ENCODE measurements around the gene WWOX.

The WWOX gene

DNA sequence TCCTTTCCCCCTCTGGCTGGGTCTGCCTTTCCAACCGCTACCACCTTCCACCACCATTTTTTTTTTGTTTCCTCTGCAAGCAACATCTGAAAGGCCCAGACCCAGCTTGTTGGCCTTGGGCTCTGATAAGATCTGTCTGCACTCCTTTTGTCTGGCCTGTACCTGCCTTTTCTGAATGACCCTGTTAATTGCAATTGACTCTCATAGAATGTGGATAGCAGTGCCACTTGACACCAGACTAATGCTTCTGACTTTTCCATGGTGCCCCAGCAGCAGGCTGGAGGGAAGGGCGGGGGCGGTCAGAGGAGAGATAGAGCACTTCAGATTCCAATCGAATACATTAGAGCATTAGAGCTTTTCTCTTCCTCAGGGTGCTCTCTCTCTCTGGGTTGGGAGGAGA lies 538.9 kb downstream of the WWOX start:
- DNase-seq: no peak

DNA sequence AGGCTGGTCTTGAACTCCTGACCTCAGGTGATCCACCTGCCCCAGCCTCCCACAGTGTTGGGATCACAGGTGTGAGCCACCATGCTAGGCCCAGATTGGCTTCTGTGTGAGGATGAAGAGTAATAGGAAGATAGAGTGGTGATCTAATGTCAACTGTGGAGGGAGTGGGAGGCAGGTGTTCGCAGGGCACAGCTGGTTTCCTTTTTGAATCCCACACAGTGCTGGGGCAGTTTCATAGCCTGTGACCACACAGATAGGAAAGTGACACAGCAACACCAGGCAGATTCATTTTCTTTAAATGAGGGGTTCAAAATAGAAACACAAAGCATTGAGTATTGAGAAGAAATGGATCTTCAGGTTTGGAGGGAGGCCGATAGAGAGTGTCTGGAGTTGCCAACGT lies 540.3 kb downstream of the WWOX start:
- peak in 1 of 2 experiments; percentile 13 for DNase-seq

DNA sequence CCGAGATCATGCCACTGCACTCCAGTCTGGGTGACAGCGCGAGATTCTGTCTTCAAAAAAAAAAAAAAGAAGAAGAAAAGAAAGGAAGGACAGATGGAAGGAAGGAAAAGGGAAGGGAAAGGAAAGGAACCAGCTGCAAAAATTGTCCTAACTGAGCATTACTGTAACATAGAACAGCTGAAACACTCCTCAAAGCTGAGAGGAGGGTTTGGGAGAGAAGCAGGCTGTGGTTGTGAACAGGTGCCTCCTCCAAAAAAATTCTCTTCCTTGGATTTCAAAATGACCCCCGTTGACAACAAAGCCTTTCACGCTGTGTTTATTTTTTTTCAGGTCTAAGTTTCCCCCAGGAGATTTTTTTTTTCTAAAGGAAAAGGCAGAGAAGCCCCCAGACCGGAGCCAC lies 541.4 kb downstream of the WWOX start:
- DNase-seq: no peak

DNA sequence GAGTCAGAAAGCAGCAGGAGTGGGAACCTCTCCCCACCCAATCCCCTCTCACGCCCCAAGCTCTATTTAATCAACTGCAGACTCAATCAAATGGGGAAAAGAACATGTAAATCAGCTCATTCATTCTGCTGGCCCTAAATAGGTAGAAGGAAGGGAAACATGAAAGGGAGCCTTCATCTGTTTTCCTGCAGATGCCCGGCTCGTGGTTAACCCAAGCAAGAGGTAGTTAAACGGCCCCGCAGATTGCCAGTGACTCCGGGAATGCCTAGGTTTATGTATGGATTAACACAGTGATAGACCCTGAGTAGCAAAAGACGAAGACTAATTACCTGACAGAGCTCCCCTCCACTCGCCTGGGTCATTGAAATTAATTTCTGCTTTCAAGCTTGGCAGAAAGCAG lies 542.0 kb downstream of the WWOX start:
- DNase-seq: no peak

DNA sequence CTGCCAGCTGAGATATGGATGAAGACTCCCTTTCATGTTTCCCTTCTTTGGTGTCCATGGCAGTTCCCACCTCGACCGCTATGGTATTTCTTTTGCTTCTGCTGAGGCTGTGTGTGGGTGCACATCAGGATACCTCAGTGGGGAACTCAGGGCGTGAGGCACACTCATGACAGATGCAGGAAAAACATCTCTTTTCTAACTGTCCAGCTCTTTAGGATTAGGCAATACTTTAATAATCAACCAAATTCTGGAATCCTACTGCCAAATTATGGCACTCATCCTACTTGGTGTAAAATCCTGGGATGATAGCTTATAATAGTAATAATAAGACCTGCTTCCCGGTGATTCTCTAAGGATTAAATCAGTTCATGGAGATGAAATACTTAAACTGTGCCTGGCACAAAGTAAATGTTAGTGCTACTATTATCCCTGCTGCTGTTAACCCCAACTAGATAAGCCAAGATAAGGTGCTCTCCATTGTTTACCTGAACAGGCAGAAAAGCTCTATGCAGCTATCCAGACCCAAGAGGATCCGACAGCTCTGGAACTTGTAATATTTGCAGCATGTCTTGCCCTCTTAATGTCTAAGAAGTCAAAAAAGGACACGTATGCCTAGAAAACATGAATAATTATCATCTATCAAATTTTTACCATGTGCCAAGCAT lies 543.3 kb downstream of the WWOX start:
- no peak for DNase-seq

DNA sequence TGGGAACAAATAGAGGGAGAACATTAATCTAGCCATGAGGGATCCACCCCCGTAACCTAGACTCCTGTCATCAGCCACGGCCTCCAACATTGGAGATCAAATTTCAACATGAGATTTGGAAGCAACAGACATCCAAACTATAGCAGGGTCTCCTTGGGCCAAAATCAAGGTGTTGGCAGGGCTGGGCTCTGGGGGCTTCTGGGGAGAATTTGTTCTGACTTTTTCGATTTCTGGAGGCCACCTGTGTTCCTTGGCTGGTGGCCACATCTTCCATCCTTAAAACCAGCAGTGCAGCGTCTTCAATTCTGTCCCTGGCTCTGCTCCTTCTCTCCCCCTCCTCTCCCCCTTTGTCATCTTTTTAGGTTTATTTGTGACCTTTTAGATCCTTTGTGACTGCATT lies 546.2 kb downstream of the WWOX start:
- DNase-seq: no peak

DNA sequence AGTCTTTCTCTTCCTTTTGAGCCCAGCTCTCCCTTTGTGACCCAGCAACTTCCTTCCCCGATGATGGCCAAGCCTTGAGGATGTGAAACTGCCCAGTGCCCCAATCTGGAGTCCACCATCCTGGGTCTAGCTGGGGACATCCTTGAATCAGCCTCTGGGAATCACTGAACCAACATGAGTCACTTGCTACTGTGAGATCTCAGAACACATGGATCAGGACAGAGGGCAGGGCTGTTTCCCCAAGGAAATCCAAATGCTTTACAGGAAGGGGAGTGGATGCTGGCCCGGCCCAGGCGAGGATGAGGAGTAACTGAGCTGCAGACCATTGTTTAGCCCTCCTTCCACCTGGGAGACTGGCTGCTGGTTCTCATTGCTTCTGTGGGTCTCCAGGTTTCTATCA lies 547.6 kb downstream of the WWOX start:
- DNase-seq: no peak

DNA sequence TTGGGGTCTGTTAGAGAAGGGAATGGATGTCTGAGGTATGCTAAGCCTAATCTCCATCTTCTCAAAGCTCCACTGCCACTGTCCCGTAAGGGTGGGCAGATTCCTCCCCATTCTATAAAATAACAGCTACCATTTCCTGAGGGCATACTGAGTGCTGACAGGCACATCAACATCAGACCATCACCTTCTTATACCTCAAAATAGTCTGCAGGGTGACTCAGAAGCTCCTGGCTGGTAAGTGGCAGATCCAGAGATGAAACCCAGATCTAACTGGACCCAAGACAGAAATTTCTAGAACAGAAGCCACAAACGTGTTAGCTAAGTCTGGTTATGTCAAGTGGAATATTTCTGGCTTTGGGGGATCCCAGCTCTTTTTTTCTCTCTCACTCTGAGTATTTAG lies 548.0 kb downstream of the WWOX start:
- DNase-seq: no peak

DNA sequence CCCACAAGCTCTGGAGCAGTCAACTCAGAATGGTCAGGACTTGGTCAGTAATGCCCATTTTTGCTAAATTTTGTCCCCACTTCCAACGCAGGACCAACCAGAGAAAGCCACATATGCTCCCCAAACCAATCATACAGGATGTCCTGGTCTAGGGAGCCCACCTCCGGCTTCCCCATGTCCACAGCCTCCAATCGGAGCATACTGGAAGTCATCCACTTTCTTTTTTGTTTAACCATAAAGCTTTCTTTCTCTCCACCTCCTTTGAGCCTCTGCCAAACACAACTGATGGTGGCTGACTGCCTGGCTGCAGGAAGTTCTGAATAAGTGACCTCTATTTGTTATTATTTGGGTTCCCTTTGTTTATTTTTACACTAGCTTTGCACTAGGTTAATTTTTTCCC lies 549.1 kb downstream of the WWOX start:
- DNase-seq: no peak

DNA sequence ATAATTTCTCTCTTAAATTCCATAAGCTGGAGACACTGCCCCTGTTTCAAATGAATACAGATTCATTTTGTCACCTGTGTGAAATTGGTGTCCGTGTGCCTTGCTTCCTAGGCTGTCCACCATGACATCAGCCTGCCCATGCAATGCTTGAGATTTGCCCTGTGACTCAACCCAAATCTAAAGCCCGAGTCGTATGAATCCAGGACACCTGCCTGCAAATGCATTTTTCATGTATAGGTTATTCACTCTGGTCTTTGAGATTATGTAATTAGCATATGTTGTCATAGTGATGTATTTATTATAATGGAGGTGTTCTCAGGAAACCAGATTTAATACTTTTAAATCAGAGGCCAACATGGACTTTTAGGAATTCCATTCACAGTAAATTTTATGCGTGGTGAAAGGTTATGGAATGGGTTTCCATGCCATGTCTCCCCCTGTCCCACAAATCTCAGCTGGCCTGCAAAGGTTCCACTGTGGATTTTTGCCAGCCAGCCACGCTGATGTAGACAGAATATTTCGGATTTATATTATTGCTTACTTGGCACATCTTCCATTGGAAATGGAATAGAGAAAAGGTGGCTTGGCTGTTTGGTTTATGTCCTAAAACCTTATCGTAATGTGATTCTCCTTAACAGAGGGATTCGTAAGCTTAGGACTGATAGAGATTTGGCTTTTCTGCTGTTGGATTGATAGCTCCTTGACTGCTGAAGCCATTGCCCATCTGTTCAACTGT lies 551.1 kb downstream of the WWOX start:
- no peak for DNase-seq

DNA sequence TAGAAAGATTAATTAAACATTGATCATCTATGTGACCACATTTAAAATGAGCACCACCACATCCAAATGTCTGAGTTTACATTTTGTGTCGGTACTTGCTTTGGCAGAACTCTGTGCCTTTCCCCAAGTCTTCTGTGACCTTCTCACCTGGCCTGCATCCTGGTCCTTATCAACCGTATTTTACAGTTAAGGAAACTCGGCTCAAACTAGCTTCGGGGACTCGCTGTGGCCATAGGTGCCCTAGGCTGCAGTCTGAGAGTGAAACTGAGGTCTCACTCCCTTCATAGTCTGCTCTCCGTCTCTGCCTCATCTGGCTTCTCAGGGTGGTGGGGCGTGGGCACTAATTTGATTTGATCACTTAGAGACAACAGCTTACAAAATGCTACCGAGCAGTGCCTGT lies 555.5 kb downstream of the WWOX start:
- DNase-seq: no peak

DNA sequence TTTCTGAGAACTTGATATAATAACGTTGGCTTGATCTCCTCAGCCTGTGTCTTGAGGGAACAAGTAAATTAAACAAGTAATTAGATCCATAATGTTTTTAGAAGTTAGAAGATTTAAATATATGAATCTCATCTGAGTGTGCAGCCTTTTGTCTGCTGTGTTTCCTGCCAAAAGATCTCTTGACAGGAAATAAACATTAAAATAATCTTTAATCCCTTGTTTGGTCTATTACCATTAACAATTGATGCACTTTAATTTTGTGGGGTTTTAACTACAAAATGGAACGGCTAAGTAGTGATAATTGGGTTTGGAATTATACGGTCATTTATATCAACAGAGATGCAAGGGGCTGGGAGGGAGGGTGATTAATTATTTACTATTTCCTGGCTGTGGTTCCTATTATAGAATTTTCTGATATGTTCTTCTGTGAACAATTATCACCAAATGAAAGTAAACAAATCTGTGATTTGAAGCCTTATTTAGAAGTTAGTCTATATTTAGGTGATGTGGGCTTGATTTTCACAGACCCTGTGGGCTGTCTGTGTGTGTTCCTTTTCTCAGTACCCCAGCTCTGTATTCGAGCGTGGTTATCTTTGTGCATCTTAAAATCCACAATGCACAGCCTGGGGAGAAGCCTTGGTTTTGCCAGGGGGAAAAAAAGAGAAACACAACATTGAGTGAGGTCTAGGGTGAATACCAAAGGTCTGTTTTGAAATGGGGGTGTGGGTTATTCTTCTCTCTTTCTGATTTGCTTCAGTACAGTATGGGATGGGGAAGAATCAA lies 556.1 kb downstream of the WWOX start:
- no peak for DNase-seq

DNA sequence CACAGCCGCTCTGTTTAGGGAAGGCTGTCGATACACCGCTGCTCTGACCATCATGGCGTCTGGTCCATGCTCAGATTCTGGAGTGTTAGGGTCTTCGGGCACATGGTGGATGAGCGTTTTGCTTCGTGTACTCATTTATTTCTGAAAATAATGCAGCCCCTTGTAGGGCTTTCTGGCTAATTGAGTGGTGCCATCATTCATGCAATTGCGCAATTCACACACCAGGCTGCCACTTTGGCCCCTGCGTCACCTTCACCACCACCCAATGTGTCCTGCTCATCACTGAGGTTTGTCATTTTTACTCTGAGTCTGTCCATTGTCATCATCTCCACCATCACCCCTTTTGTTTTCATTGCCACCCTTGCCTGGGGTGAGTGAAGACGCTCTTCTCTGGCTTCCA lies 557.4 kb downstream of the WWOX start:
- no peak for DNase-seq

DNA sequence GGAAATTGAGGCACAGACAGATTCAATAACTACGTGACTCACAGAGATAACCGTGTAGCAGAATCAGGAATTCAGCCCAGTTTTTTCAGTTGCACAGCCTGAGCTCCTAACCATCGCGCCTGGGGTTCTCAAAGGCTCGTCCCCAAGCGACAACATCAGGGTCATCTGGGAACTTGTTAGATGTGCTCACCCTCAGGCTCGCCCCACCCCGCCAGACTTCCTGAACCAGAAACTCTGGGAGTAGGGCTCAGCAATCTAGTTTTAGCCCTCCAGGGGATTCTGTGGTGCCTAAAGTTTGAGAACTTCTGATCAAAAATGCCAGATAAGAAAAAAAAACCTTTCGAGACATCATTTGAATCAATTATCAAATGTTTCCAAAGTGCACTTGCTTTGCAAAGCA lies 559.8 kb downstream of the WWOX start:
- DNase-seq: no peak

DNA sequence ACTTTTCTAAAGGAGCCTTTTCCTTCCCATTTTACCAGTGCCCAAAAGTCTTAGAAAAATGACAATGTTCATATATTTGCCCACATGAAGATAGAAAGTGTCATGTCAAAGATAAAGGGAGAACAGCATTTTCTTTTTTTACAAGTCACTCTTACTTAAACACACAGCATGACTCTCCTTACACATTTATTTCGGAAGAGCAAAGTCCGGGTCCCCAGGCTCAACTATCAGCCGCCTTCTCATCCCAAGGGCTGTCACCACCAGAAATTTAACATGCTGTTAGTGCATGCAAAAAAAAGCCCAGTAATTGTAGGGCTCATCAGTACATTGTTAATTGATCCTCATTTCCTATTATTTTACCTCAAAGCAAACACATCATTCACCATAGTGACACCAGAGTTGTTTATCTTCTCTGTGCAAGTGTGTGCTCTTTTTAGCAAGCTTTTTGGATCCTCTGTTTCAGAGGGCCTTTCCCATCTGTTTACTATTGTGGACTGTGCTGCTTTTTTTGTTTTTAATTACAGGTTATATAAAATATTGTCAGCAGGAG lies 560.3 kb downstream of the WWOX start:
- no peak for DNase-seq

DNA sequence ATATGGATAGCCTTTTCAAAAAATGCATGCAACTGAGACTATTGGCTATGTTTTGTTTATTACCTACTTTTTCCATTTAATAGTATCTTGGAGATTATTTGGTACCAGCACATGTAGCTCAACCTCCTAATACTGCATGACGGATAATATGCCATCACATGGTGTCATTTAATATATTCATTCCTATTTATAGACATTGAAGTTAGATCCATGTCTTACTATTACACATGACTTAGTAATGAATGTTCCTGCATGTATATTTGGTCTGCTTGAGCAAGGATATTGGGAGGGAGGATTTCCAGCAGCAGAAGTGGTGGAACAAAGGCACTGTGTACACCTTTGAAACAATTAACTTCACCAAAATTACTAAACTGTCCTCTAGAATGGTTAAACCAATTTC lies 561.3 kb downstream of the WWOX start:
- no peak for DNase-seq

DNA sequence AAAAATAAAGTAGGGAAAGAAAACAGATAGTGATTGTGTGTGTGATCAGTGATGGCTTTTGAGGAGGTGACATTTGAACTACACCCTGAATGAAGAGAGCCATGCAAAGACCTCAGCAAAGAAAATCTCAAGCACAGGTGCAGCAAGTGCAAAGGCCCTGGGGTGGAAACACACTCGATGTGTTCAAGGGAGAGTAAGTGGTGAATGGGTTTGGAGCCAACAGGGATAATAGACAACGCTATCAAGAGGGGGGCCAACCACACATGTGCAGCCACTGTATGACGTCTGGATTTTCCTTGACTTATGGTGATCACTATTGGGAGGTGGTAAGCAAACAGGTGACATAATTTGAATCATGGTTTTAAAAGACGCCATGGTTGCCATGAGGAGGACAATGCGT lies 564.2 kb downstream of the WWOX start:
- DNase-seq: no peak

DNA sequence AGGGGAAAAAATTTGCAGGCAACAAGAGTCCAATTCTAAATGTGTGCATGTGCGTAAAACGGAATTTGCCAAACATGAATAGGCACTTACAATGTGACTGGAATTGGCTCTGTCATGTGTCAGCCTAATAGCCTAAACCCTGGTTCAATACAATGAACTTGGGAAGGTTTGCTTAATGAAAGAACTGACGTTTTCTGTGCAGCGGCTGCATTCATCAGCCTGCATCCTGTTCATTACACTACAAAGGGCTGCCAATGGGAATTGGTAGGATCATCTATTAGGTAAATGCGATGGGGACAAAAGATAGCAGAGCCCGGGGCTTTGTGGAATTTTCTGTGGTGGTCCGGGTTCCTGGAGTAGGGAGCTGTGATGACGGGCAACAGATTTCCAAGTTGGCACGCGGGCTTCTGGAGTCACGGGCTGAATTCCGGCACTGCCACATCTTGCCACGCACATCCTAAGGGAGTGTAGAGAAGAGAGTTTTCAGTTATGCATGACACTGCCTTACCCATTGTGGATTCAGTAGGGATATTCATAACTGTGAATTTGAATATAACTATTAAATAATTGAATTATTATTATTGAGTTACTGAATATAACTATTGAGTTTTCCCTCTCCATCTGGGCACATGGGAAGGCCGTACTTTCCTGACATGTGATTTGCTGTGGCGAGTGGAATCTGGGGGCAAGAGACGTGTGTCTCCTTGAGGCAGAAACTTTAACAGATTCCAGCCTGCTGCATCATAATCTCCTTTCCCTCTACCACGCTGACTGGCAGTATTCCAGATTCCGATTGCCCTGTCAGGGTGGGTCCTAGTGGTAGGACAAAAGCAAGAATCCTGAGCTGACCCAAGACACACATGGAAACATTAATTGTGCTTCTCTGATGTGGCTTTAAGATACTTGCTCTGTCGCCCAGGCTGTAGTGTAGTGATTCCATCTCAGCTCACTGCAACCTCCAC lies 565.6 kb downstream of the WWOX start:
- DNase-seq: no peak

DNA sequence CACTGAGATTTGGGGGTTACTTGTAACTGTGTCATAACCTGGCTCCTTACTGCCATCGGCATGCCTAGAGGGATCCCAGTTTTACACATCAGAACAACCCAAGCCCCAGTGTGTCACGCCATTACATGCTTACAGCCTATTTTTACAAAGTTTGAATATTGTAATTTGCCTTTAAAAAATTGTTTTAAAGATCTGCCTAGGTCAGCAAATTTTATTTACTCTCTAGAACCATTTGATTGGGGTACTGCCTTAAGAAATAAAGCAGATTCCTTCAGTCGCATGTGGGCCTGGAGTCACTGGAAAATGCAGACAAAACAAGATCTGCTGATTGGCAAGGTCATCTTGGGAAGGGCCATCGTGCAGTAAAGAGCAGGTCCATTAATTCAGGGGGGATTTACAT lies 566.9 kb downstream of the WWOX start:
- DNase-seq: no peak

DNA sequence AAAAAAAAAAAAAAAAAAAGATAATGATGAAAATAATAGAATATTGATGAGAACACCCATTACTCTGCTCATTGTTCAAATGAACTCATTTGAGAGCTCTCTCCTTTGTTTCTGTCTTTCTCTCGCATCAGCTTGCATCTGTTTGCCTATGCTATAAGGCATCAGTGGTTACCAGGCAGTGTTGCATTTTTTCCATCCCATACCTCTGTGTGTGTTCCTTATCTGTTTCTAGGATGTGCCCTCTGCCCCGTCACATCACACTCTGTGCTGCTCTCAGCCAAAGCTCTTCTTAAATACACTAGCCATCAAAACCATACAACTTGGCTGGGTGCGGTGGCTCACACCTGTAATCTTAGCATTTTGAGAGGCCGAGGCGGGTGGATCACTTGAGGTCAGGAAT lies 568.2 kb downstream of the WWOX start:
- no peak for DNase-seq

DNA sequence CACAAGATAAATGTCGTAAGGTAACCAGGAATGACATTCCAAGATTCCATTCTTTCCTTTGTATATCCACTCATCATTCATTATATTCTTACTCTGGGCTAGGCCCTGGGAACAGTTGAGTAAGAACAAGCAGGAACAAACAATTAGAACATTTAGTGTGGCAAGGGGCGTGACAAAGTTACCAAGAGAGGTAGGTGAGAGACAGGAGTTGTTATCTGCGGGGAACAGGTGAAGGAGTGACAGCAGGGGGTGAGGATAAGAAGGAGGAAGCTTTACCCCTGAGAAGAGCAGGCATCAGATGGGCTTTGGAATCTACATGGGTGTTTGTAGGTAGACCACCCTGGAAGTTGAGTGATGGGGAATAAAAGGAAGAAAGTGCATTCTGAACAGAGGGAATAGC lies 568.9 kb downstream of the WWOX start:
- no peak for DNase-seq

DNA sequence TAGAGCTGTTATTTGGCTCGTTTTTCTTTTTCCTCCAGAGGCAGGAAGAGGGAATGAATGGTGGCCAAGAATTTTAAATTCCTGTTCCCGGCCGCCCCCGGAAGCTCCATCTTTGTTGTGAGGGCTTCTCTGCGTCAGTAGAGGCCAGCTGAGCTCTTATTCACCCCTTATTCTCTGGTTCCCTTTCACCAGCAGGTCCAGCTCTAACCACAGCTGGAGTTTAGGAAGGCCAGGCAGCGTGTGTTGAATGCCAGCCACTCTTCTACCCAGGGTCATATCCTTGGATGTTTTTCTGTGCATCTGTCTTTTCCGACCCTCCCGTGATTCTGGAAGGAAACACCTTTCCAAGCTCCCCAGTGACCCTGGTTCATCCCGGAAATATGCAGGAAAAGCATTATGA lies 570.5 kb downstream of the WWOX start:
- no peak for DNase-seq
